Measurements from ENCODE around the gene DGKQ. TPM values are rescaled to one million over a fixed set of nuclear protein-coding genes. Genes with fewer than 3 reads are reported as not detected.

DGKQ gene
- total and polyA plus RNA-seq, 2 of the 13 experiments (the other 11 are each of a cell fraction or from before 2014, with no cell fraction given): 4.5 to 7.2 TPM

GRCh38 chr4:965766-966134 lies 7.6 kb downstream of the DGKQ start:
- no peaks in the 10 kb centered on the region for H3K79me2 ChIP-seq (ENCODE audit: insufficient read depth, low read length)
- no peaks in the 10 kb centered on the region for H3K9me3 ChIP-seq (ENCODE audit: low read length)
- no peak overlapping the region for H3K9ac ChIP-seq (ENCODE audit: insufficient read depth, low read depth, low read length)
- H3K4me3 ChIP-seq (replicated peaks in 1 of 3; ENCODE audit: insufficient read depth in 1 of 3, low read depth in 2 of 3, low read length in 3 of 3): no peak overlapping the region
- no peak for DNase-seq (ENCODE audit: low spot score)
- H3K4me1 ChIP-seq (ENCODE audit: insufficient read depth, low read length): no peaks in the 10 kb centered on the region
- H2AFZ ChIP-seq (ENCODE audit: low read length): no peak overlapping the region
- no peak for FAIRE-seq
- POLR2A ChIA-PET: no interaction called here
- ATAC-seq: no peak
- H3K4me2 ChIP-seq (ENCODE audit: low read depth, low read length): no peak overlapping the region
- intact Hi-C loops (cut with micrococcal nuclease; ENCODE audit: unreplicated experiment): no loop called here
- TF ChIP-seq ZSCAN29 (CRISPR knock-in tag; conservative IDR thresholded peaks at IDR 0.05) (no peak), ZNF337 (CRISPR knock-in tag; IDR thresholded peaks at IDR 0.05; ENCODE audit: borderline replicate concordance, low read depth) (no peak), ZNF614 (CRISPR knock-in tag; IDR thresholded peaks at IDR 0.05; ENCODE audit: borderline replicate concordance) (no peak), ESRRA (CRISPR knock-in tag; IDR thresholded peaks at IDR 0.05; ENCODE audit: low read depth) (no peak), AGO2 (optimal IDR thresholded peaks at IDR 0.05; ENCODE audit: low read depth, low read length) (no peak), HOXA9 (CRISPR knock-in tag; IDR thresholded peaks at IDR 0.05; ENCODE audit: borderline replicate concordance) (no peak), TBX2 (CRISPR knock-in tag; IDR thresholded peaks at IDR 0.05; ENCODE audit: borderline replicate concordance) (no peak), MLXIP (CRISPR knock-in tag; IDR thresholded peaks at IDR 0.05; ENCODE audit: borderline replicate concordance) (no peak), PLSCR1 (CRISPR knock-in tag; IDR thresholded peaks at IDR 0.05; ENCODE audit: borderline replicate concordance) (no peak), IKZF5 (CRISPR knock-in tag; IDR thresholded peaks at IDR 0.05) (no peak), RBM39 (IDR thresholded peaks at IDR 0.05; ENCODE audit: low read depth, low read length, poor library complexity, severe bottlenecking) (no peak), MAFF (IDR thresholded peaks at IDR 0.05; ENCODE audit: low read depth, low read length) (no peak), ZNF740 (CRISPR knock-in tag; IDR thresholded peaks at IDR 0.05) (no peak), ZNF235 (CRISPR knock-in tag; IDR thresholded peaks at IDR 0.05; ENCODE audit: borderline replicate concordance) (no peak)
- H3K27me3 ChIP-seq (ENCODE audit: control insufficient read depth in 1 of 2, insufficient read depth in 2 of 2, low read length in 2 of 2): no peaks in the 10 kb centered on the region
- no TSS peak for BruUV-seq (replicated peaks)
- no peaks in the 10 kb centered on the region for H4K20me1 ChIP-seq (ENCODE audit: insufficient read depth, low read length)
- CTCF ChIA-PET (ENCODE audit: low intra/inter-chr PET ratio, low total read pairs): no interaction called here
- 0 out of 5 replicates have a peak, but pooled peaks cover 0 to 1% of the 10 kb centered on the region in 2 experiments for H3K36me3 ChIP-seq (replicated peaks in 1 of 2; ENCODE audit: control insufficient read depth in 1 of 2, insufficient read depth in 2 of 2, low read length in 2 of 2)
- no peak overlapping the region for H3K27ac ChIP-seq (ENCODE audit: extremely low read length, insufficient read depth, low read length)
- in situ Hi-C loops (cut with HindIII; ENCODE audit: extremely low pct_ligation_motif_present, low pct_unique_long_range_greater_than_20kb): no loop called here
- 90% methylated on average over 16 of the region's 21 CpGs for WGBS (ENCODE audit: low lambda C conversion rate)
